ENCODE data around the gene SLC35G6.

SLC35G6 gene

GRCh38 chr17:7499161-7499560 lies 17.9 kb downstream of the SLC35G6 start:
- no peak overlapping the region for H3K27ac ChIP-seq (ENCODE audit: low read length)
- H3K9me3 ChIP-seq (ENCODE audit: control insufficient read depth, low read depth, low read length), result no peaks in the 10 kb centered on the region
- no peak overlapping the region for H3K9ac ChIP-seq (ENCODE audit: low read length)
- no peaks in the 10 kb centered on the region for H3K27me3 ChIP-seq (ENCODE audit: control insufficient read depth, insufficient read depth, low read length)
- peaks cover 79% of the 10 kb centered on the region for H3K36me3 ChIP-seq (ENCODE audit: control insufficient read depth, low read depth, low read length)
- H3K4me1 ChIP-seq (ENCODE audit: control insufficient read depth, low read depth, low read length), result no peaks in the 10 kb centered on the region
- H3K4me3 ChIP-seq (ENCODE audit: low read length), result no peak overlapping the region

DNA sequence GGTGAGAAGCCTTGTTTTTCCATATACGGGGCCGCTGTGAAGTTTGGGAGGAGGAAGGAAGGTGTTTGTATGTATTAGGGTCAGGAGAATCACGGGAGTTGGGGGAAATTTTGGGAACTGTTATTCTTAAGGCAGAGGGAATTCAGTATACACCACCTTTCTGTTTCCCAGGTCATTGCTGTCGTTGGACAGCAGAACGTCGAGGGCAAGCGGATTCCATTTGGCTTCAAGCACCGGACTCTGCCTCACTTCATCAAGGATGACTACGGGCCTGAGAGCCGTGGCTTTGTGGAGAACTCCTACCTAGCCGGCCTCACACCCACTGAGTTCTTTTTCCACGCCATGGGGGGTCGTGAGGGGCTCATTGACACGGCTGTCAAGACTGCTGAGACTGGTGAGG lies 20.5 kb downstream of the SLC35G6 start:
- H3K27me3 ChIP-seq (ENCODE audit: control insufficient read depth, insufficient read depth, low read length), result no peaks in the 10 kb centered on the region
- no peak overlapping the region for H3K4me3 ChIP-seq (ENCODE audit: low read length)
- no peaks in the 10 kb centered on the region for H3K9me3 ChIP-seq (ENCODE audit: control insufficient read depth, low read depth, low read length)
- no peaks in the 10 kb centered on the region for H3K4me1 ChIP-seq (ENCODE audit: control insufficient read depth, low read depth, low read length)
- H3K27ac ChIP-seq (ENCODE audit: low read length), result no peak overlapping the region
- H3K36me3 ChIP-seq (ENCODE audit: control insufficient read depth, low read depth, low read length), result peaks cover 85% of the 10 kb centered on the region
- H3K9ac ChIP-seq (ENCODE audit: low read length), result no peak overlapping the region

GRCh38 chr17:7502171-7502847 lies 21.1 kb downstream of the SLC35G6 start:
- Histone ChIP-seq H3K27me3 (ENCODE audit: control insufficient read depth, insufficient read depth, low read length) (no peaks in the 10 kb centered on the region), H3K36me3 (ENCODE audit: control insufficient read depth, low read depth, low read length) (peaks cover 83% of the 10 kb centered on the region), H3K27ac (ENCODE audit: low read length) (no peak overlapping the region), H3K4me3 (ENCODE audit: low read length) (no peak overlapping the region), H3K4me1 (ENCODE audit: control insufficient read depth, low read depth, low read length) (no peaks in the 10 kb centered on the region), H3K9me3 (ENCODE audit: control insufficient read depth, low read depth, low read length) (no peaks in the 10 kb centered on the region), H3K9ac (ENCODE audit: low read length) (no peak overlapping the region)

DNA sequence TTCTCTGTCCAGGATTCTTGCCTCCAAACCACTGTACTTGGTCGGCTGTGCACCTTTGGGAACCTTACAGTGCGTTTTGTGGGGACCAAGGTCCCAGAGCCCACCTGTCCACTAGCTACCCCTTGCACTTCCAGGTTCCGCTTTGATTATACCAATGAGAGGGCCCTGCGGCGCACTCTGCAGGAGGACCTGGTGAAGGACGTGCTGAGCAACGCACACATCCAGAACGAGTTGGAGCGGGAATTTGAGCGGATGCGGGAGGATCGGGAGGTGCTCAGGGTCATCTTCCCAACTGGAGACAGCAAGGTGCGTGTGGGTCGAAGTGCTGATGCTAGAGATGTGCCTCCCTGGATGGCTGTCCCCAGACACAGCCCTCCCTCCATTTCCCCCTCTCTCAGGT lies 21.7 kb downstream of the SLC35G6 start:
- Histone ChIP-seq H3K9me3 (ENCODE audit: control insufficient read depth, low read depth, low read length) (no peaks in the 10 kb centered on the region), H3K36me3 (ENCODE audit: control insufficient read depth, low read depth, low read length) (peaks cover 81% of the 10 kb centered on the region), H3K27me3 (ENCODE audit: control insufficient read depth, insufficient read depth, low read length) (no peaks in the 10 kb centered on the region), H3K9ac (ENCODE audit: low read length) (no peak overlapping the region), H3K4me1 (ENCODE audit: control insufficient read depth, low read depth, low read length) (no peaks in the 10 kb centered on the region), H3K4me3 (ENCODE audit: low read length) (no peak overlapping the region), H3K27ac (ENCODE audit: low read length) (no peak overlapping the region)

GRCh38 chr17:7503521-7503920 lies 22.3 kb downstream of the SLC35G6 start:
- H3K9me3 ChIP-seq (ENCODE audit: control insufficient read depth, low read depth, low read length), result no peaks in the 10 kb centered on the region
- peaks cover 82% of the 10 kb centered on the region for H3K36me3 ChIP-seq (ENCODE audit: control insufficient read depth, low read depth, low read length)
- no peak overlapping the region for H3K9ac ChIP-seq (ENCODE audit: low read length)
- no peak overlapping the region for H3K4me3 ChIP-seq (ENCODE audit: low read length)
- no peaks in the 10 kb centered on the region for H3K4me1 ChIP-seq (ENCODE audit: control insufficient read depth, low read depth, low read length)
- no peak overlapping the region for H3K27ac ChIP-seq (ENCODE audit: low read length)
- H3K27me3 ChIP-seq (ENCODE audit: control insufficient read depth, insufficient read depth, low read length), result no peaks in the 10 kb centered on the region

GRCh38 chr17:7508145-7508544 lies 26.9 kb downstream of the SLC35G6 start:
- no peak overlapping the region for H3K4me3 ChIP-seq (ENCODE audit: low read length)
- no peak overlapping the region for H3K27ac ChIP-seq (ENCODE audit: low read length)
- no peaks in the 10 kb centered on the region for H3K9me3 ChIP-seq (ENCODE audit: control insufficient read depth, low read depth, low read length)
- H3K9ac ChIP-seq (ENCODE audit: low read length), result no peak overlapping the region
- no peaks in the 10 kb centered on the region for H3K27me3 ChIP-seq (ENCODE audit: control insufficient read depth, insufficient read depth, low read length)
- peaks cover 89% of the 10 kb centered on the region for H3K36me3 ChIP-seq (ENCODE audit: control insufficient read depth, low read depth, low read length)
- H3K4me1 ChIP-seq (ENCODE audit: control insufficient read depth, low read depth, low read length), result no peaks in the 10 kb centered on the region

GRCh38 chr17:7508846-7509245 lies 27.6 kb downstream of the SLC35G6 start:
- H3K27ac ChIP-seq (ENCODE audit: low read length), result no peak overlapping the region
- no peak overlapping the region for H3K4me3 ChIP-seq (ENCODE audit: low read length)
- H3K9ac ChIP-seq (ENCODE audit: low read length), result no peak overlapping the region
- no peaks in the 10 kb centered on the region for H3K27me3 ChIP-seq (ENCODE audit: control insufficient read depth, insufficient read depth, low read length)
- no peaks in the 10 kb centered on the region for H3K9me3 ChIP-seq (ENCODE audit: control insufficient read depth, low read depth, low read length)
- H3K36me3 ChIP-seq (ENCODE audit: control insufficient read depth, low read depth, low read length), result peaks cover 89% of the 10 kb centered on the region
- H3K4me1 ChIP-seq (ENCODE audit: control insufficient read depth, low read depth, low read length), result no peaks in the 10 kb centered on the region

GRCh38 chr17:7509937-7510336 lies 28.7 kb downstream of the SLC35G6 start:
- H3K4me1 ChIP-seq (ENCODE audit: control insufficient read depth, low read depth, low read length), result no peaks in the 10 kb centered on the region
- H3K36me3 ChIP-seq (ENCODE audit: control insufficient read depth, low read depth, low read length), result peaks cover 83% of the 10 kb centered on the region
- H3K27ac ChIP-seq (ENCODE audit: low read length), result no peak overlapping the region
- no peaks in the 10 kb centered on the region for H3K27me3 ChIP-seq (ENCODE audit: control insufficient read depth, insufficient read depth, low read length)
- H3K4me3 ChIP-seq (ENCODE audit: low read length), result no peak overlapping the region
- no peak overlapping the region for H3K9ac ChIP-seq (ENCODE audit: low read length)
- H3K9me3 ChIP-seq (ENCODE audit: control insufficient read depth, low read depth, low read length), result no peaks in the 10 kb centered on the region

DNA sequence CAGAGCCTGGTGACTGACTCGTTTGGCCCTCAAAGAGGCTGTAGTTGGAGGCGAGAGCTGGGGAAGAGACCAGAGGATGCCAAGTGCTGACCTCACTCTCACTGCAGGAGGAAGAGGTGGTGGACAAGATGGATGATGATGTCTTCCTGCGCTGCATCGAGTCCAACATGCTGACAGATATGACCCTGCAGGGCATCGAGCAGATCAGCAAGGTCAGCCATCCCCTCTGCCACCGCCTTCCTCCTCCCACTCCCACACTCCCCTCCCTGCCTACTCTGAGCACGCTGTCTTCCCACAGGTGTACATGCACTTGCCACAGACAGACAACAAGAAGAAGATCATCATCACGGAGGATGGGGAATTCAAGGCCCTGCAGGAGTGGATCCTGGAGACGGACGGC lies 29.9 kb downstream of the SLC35G6 start:
- H3K4me1 ChIP-seq (ENCODE audit: control insufficient read depth, low read depth, low read length), result no peaks in the 10 kb centered on the region
- H3K27me3 ChIP-seq (ENCODE audit: control insufficient read depth, insufficient read depth, low read length), result no peaks in the 10 kb centered on the region
- H3K9me3 ChIP-seq (ENCODE audit: control insufficient read depth, low read depth, low read length), result no peaks in the 10 kb centered on the region
- no peak overlapping the region for H3K27ac ChIP-seq (ENCODE audit: low read length)
- no peak overlapping the region for H3K9ac ChIP-seq (ENCODE audit: low read length)
- peaks cover 75% of the 10 kb centered on the region for H3K36me3 ChIP-seq (ENCODE audit: control insufficient read depth, low read depth, low read length)
- H3K4me3 ChIP-seq (ENCODE audit: low read length), result no peak overlapping the region

GRCh38 chr17:7512105-7512504 lies 30.9 kb downstream of the SLC35G6 start:
- no peak overlapping the region for H3K4me3 ChIP-seq (ENCODE audit: low read length)
- H3K27me3 ChIP-seq (ENCODE audit: control insufficient read depth, insufficient read depth, low read length), result no peaks in the 10 kb centered on the region
- no peak overlapping the region for H3K27ac ChIP-seq (ENCODE audit: low read length)
- H3K36me3 ChIP-seq (ENCODE audit: control insufficient read depth, low read depth, low read length), result peaks cover 67% of the 10 kb centered on the region
- no peaks in the 10 kb centered on the region for H3K4me1 ChIP-seq (ENCODE audit: control insufficient read depth, low read depth, low read length)
- no peaks in the 10 kb centered on the region for H3K9me3 ChIP-seq (ENCODE audit: control insufficient read depth, low read depth, low read length)
- no peak overlapping the region for H3K9ac ChIP-seq (ENCODE audit: low read length)

DNA sequence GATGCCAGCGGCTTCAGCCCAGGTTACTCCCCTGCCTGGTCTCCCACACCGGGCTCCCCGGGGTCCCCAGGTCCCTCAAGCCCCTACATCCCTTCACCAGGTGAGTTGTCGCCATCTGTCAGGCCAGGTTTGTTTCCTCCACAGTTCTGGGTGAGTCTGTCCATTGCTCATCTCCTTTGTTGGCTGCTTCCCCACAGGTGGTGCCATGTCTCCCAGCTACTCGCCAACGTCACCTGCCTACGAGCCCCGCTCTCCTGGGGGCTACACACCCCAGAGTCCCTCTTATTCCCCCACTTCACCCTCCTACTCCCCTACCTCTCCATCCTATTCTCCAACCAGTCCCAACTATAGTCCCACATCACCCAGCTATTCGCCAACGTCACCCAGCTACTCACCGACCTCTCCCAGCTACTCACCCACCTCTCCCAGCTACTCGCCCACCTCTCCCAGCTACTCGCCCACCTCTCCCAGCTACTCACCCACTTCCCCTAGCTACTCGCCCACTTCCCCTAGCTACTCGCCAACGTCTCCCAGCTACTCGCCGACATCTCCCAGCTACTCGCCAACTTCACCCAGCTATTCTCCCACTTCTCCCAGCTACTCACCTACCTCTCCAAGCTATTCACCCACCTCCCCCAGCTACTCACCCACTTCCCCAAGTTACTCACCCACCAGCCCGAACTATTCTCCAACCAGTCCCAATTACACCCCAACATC lies 31.7 kb downstream of the SLC35G6 start:
- H3K4me1 ChIP-seq (ENCODE audit: control insufficient read depth, low read depth, low read length), result no peaks in the 10 kb centered on the region
- no peak overlapping the region for H3K27ac ChIP-seq (ENCODE audit: low read length)
- H3K9me3 ChIP-seq (ENCODE audit: control insufficient read depth, low read depth, low read length), result no peaks in the 10 kb centered on the region
- H3K36me3 ChIP-seq (ENCODE audit: control insufficient read depth, low read depth, low read length), result peaks cover 60% of the 10 kb centered on the region
- H3K27me3 ChIP-seq (ENCODE audit: control insufficient read depth, insufficient read depth, low read length), result no peaks in the 10 kb centered on the region
- H3K9ac ChIP-seq (ENCODE audit: low read length), result no peak overlapping the region
- no peak overlapping the region for H3K4me3 ChIP-seq (ENCODE audit: low read length)

GRCh38 chr17:7513850-7514419 lies 32.7 kb downstream of the SLC35G6 start:
- H3K36me3 ChIP-seq (ENCODE audit: control insufficient read depth, low read depth, low read length), result peaks cover 51% of the 10 kb centered on the region
- no peak overlapping the region for H3K9ac ChIP-seq (ENCODE audit: low read length)
- no peak overlapping the region for H3K27ac ChIP-seq (ENCODE audit: low read length)
- H3K4me3 ChIP-seq (ENCODE audit: low read length), result no peak overlapping the region
- H3K27me3 ChIP-seq (ENCODE audit: control insufficient read depth, insufficient read depth, low read length), result no peaks in the 10 kb centered on the region
- no peaks in the 10 kb centered on the region for H3K4me1 ChIP-seq (ENCODE audit: control insufficient read depth, low read depth, low read length)
- no peaks in the 10 kb centered on the region for H3K9me3 ChIP-seq (ENCODE audit: control insufficient read depth, low read depth, low read length)

All from iPS-18a (cell line).